GM19351 (cell line): ENCODE data around the gene GATA3.
"Not testable (repeated sequence)": the region's sequence is repeated elsewhere in the genome, so short reads cannot be mapped to it uniquely, and the experiment has no call there.

Experiments
- ATAC-seq: cut with Tn5 transposase; IDR thresholded peaks from one replicate; pipeline ENCODE4 v1.9.1; 2021; ENCODE audit warnings: mild to moderate bottlenecking, moderate library complexity; ENCODE audit not compliant: unreplicated experiment

Gene GATA3

DNA sequence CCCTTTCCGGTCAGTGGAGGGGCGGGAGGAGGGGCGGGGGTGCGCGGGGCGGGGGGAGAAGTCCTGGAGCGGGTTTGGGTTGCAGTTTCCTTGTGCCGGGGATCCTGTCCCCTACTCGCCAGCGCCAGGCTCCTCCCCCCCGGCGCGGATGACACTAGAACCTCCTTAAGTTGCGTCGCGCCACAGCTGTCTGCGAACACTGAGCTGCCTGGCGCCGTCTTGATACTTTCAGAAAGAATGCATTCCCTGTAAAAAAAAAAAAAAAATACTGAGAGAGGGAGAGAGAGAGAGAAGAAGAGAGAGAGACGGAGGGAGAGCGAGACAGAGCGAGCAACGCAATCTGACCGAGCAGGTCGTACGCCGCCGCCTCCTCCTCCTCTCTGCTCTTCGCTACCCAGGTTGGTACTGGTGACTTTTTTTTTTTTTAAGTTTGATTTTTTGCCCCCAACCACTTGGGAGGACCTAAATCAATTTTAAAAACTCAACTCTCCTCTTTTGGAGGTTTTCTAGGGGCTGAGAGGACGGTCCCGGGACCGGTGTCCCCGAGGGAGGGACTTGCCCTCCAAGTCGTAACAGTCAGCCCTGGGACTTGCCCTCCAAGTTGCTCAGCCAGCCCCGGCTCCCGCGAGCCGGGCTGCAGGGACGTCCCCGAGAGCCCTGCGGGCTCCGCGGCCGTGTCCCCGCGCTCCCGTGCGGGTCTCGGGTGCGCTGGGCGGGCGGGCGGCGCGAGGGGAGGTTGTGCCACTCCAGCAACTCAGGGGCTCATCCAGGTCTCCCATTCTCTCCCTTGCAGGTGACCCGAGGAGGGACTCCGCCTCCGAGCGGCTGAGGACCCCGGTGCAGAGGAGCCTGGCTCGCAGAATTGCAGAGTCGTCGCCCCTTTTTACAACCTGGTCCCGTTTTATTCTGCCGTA lies at the start of gene GATA3:
GATA3 (plus strand) TSS at position 195 of the 914 bp plus-strand sequence. CDS start 968 bp downstream, outside the sequence.
- peak; percentile 32 for ATAC-seq

DNA sequence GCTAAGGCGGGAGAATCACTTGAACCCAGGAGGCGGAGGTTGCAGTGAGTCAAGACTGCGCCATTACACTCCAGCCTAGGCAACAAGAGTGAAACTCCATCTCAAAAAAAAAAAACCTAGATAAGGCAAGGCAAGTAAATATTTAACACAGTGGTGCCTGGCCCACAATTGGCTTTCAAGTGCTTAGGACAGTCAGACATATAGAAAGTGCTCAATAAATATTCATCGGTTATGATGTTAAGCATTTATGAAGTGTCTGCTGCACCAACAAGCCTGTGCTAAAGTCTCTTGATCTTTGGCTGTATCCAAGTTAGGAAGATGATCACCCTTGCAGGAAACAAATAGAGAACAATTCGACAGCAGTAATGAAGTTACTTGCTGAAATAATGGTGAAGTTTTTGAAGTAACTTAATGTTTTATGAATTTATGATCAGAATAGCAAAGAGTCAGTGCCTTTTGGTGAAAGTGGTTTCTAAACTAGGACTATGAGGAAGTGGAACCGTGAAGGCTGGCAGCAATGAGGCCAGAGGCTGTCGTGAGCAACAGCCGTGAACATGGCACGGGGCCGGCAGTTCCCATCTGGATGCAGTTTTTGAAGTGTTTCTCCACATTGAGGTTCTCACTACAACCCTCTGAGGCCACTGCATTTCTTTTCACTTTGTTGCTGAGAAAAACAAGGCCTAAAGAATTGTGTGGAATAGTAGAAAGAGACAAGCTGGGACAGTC lies 48.1 kb upstream of the GATA3 start:
- peak; percentile 68 for ATAC-seq

DNA sequence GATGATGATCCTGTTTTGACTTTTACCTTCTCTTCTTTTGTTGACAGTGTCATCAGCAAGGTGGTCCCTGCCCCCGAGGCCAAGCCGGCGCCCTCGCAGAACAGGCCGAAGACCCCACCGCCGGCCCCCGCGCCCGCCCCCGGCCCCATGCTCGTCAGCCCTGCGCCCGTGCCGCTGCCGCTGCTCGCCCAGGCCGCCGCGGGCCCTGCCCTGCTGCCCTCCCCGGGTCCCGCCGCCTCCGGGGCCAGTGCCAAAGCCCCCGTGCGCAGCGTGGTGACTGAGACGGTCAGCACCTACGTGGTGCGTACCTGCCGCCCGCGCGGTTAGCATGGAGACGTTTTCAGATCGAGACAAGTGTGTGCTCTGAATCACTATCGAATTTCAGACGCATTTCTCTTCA lies 45.5 kb upstream of the GATA3 start:
- ATAC-seq = no peak

DNA sequence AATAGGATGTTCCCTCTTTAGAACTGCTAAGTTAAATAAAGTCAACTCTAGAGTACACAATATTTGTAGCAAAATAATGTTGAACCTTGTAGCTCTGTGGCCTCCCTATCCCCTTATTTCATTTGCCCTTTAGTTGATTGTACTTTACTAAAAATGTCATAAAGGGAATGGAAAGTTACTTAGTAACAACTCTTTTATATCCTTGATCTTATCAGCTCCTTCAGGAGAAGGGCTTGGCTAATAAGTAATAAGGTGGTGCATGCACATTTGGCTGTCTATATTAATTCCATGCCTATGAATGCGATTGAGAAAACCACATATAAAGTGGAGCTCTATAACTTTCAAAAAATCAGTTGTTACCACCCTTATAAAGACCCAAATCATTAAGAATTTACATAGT lies 41.5 kb upstream of the GATA3 start:
- ATAC-seq = no peak

DNA sequence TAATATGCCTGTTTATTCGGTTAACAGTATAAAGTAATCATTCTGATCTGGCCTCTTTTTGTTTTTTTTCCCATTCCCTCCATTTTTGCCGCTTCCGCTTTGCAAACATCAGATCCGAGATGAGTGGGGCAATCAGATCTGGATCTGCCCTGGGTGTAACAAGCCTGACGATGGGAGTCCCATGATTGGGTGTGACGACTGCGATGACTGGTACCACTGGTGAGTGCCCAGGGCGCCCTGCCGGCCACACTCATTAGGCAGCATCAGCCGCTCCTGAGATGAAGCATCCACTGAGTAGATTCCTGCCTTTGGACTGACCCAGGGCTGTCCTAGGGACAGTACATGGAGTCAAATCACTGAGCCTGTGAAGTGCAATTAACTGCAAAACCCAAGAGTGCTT lies 40.9 kb upstream of the GATA3 start:
- ATAC-seq = no peak

DNA sequence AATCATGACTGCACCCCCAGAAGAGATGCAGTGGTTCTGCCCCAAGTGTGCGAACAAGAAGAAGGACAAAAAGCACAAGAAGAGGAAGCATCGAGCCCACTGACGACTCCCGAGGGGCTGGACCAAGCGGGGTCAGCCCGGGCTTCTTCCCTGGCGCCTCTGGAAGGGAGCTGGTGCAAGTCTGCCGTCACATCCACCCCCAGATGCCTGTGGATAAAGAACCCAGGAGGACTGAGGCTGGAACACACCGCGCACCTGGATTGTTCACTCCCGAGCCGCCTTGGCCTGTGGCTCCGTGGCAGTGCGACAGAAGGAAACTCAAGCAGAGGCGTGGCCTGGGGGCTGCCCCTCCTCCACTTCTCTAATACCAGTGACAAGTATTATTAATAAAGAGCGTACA lies 39.8 kb upstream of the GATA3 start:
- no peak for ATAC-seq

DNA sequence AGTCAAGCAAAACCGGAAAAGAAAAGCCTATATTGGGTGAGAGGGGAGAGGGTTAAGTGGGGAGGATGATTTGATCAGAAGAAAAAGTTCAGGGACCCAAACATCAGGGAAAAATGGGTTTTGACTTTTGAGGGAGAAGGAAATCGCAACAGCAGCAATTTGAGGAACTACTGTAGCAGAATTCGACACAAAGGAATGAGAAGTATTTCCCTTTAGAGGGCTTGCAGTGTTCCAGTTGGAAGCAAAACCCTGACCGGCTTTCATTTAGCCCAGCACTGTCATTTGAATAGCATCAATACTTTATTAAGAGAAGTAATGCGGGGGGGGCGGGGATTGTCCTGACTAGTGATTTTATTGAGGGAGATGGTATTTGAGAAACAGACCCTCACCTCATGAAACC lies 37.2 kb upstream of the GATA3 start:
- no peak for ATAC-seq

DNA sequence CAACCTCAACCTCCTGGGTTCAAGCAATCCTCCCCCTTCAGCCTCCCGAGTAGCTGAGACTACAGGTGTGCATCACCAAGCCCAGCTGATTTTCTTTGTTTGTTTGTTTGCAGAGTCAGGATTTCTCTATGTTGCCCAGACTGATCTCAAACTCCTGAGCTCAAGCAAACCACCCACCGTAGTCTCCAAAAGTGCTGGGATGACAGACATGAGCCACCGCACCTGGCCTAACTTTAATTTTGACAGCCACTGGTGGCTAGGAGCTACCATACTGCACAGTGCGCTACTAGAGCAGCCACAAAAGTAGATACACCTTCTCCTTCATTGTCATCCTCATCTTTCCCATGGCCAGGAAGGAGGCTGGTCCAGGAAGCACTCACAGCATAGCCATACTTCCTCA lies 31.2 kb upstream of the GATA3 start:
- ATAC-seq = no peak

DNA sequence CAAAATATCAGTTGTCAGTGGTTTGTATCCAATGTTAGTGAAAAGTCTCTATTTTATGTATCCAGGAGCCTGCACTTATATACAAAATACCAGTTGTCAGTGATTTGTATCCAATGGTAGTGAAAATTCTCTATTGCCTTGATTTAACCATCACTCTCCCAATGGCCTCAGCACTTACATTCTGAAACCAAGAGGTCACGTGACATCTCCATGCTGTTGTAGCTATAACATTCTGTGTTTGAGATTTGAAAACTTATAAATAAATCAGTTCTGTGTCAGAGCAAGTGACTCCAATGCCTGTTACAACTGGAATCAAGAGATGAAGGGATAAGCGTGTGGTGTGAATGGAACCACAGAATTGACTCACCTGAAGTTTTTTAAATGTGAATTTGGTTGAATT lies 30.6 kb upstream of the GATA3 start:
- ATAC-seq = no peak

DNA sequence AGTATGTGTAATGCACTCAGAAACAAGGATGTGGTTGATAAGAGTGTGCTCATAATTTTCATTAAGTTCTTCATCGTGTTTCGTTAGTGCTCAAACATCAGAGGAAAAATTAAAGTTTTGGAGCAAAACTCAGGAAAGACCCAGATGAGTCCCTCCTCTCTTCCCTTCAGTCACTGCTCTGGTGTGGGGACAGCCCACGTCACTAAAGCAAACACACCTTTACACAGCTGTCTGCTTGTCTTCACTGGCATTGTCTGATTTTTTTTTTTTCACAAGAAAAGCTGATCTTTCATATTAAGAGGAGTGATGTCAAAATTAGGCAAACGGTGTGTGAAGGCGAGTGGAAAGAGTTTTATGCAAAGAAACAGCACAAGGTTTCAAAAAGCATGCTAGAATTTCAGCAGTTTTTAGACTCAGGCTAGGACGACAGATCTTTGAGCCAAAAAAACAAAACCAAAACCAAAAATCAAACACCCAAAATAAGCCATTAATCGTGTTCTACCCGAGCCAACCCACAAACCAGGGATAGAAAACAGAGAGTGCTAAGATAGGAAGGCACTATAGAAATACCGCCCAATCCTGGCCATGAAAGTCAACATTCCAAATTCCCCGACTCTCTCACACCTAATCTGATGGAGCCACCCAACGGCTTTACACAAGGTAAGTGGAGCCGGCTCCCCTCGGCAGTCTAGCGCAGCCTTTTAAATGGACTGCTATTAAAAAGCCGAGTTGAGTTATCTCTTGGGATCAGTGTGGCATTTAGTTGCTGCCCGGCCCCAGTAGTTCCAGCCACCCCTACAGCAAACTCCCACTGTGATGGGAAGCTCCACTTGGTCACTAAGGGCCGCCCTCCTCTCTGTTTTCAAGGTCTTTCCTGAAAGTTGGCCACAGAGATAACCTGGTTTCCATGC lies 27.9 kb upstream of the GATA3 start:
- ATAC-seq = peak; percentile 46

DNA sequence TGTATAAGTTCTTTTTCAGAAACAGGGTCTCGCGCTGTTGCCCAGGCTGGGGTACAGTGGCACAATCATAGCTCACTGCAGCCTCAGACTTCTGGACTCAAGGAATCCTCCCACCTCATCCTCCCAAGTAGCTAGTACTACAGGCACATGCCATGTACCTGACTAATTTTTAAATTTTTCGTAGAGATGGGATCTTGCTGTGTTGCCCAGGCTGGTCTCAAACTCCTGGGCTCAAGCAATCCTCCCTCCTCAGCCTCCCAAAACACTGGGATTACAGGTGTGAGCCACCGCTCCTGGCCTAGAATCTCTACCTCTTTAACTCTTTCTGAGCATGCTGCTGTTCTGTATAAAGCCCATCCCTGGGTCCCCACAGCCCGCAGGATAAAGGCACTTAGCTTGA lies 23.3 kb upstream of the GATA3 start:
- not testable (repeated sequence) for ATAC-seq

DNA sequence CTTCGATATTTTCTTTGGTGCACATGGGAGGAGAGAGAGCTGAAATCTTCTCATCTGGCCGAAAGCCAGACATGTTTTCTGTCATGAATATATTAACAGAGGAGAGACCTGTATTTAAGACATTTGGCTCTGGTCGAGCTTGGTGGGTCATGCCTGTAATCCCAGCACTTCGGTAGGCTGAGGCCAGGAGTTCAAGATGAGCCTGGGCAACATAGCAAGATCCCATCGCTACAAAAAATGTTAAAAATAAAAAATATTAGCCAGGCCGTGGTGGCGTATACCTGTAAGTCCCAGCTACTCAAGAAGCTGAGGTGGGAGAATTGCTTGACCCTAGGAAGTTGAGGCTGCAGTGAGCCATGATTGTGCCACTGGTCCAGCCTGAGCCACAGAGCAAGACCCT lies 21.9 kb upstream of the GATA3 start:
- no peak for ATAC-seq

DNA sequence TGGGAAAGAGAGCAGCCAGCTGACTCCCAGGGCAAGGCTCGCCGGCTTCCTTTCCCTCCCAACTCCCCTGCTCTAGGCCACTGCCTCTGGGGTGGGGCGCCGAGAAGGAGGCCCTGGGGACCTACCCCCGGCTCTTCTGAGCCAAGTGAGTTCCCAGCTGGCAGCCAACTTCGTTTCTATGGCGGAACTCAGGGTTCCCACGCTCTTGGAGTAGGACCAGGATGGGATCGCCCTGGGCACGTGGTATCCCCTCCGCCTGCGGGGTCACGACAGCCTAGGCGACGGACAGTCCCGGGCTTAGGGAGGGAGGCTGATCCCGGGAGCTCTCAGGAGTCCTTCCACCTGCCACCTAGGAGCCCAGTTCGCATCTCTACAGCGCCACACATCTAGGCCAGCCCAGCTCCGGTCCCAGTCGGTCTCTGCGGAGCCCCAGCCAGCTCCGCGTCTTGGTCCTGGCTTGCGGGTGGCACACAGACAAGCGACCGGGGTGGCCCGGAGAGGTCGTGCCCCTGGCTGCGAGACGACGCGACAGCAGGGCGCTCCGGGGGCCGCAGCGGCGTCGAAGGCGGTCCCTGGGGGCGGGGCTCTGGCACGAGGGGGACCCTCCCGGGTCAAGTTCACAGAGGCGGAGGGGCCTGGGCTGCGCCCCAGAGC lies 20.5 kb upstream of the GATA3 start:
- ATAC-seq = no peak

DNA sequence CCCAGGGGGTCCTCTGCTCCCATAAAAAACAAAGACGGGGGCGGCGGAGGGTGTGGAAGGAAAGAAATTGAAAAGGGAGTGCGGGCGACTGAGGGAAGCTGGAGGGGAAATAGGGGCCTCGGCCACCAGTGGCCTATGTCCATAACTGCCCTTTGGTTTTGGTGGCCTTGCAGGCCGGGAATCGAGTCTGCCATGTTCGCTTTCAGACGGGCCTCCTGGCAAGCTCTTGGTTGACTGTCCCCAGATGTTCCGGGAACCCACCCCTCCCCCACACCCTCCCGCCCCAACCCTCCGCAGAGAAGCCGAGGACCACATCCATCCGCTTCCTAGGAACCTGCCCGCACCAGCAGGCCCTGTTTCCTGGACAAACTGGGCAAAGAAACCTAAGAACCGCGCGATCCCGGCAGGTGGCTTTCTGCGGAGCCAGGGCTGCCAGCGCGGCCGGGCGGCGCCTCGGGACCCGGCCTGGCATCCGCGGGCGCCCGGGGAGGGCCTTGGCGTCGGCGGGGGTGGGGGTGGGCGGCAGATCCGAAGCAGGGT lies 20.0 kb upstream of the GATA3 start:
- ATAC-seq = no peak

DNA sequence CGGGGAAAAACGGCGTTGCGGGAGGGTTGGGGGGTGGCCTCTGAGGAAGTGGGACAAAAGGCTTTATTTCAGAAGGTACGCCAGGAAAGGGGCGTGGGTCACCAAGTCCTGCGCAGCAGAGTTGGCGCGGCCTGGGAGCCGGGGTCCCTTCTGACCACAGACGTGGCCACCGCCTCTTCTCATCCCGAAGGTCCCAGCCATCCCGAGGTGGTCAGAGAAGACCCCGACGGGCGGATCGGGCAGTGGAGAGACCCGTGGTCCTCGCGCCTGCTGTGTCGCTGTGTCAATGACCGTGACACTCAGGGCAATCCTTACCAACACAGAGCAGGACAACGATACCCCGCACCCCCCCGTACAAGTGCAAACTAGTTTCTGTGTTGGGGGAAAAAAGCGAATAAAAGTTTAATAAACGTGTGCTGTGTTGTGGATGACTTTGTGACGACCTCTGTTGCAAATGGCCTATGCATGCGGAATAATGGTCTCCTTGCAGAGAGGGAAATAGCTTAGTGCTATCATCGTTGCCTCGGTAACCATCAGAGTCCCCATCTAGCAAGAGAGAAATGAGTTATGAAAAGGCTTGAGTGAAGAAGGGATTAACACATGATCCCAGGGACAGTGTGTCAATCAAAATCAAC lies 19.4 kb upstream of the GATA3 start:
- ATAC-seq = no peak

DNA sequence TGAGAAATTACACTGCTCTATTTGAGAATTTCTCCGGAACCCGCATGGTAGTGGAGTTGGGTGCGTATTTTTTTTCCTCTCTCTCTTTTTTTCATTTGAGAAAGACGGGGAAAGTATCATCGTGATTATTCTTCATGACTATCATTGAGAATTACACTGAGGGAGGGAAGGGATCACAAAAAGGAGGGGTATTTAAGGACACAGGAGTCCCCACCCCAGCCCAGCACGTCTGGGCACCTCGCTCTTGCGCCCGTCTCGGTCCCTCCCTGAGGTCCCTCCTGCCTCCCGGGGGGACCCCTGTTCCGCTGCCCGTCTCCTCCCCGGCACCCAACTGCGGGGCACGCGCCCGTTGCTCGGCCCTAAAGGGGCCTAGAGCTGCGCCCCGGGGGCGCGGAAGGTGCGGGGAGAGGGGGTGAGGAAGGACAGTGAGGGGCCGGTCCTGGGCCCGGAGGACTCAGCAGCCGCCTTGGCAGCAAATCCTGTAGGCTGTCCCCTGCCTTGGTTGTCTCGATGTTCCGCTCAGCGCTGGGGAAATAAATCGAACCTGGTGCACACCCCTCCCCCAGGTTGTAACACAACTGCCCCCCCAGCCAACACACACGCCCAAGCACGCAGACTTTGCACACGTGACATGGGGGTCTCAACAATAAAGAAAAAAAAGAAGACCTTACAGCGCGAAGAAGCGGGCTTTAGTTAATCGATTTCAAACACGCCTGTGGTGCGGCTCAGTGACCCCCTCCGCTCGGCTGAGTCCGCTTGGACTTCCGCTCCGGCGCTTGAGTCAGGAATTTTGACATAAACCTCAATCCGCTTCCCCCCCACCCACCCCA lies 18.6 kb upstream of the GATA3 start:
- no peak for ATAC-seq

DNA sequence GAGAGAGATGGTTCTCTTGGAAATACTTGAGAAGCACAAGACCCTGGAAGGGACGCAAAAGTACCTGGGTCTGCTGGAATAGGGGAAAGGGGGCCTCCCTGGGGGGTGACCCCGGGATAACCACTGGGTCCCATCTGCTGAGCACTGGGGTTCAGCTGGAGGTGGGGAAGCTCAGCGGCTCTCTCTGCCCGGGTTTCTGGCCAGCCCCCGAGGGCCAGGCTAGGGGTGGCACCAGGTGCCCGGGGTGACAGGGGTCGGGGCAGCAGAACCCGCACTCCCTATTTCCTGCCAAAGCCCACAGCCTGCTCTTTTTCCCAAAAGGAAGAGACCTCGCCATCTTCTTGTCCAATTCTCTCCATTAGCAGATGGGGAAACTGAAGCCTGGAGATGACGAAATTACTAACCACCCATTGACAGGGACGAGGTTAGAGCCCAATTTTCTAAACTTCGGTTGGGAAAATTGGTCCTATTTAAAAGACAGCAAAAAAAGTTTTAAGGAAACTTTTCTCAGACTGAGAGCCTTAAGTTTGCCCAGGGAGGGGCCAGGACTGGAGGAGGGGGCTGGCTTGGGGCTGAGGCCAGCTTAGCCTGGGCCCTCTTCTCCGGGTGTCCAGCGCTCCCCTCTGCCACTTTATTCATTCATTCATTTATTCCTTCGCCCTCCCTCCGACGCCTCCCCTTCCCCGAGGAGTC lies 17.8 kb upstream of the GATA3 start:
- ATAC-seq = no peak

DNA sequence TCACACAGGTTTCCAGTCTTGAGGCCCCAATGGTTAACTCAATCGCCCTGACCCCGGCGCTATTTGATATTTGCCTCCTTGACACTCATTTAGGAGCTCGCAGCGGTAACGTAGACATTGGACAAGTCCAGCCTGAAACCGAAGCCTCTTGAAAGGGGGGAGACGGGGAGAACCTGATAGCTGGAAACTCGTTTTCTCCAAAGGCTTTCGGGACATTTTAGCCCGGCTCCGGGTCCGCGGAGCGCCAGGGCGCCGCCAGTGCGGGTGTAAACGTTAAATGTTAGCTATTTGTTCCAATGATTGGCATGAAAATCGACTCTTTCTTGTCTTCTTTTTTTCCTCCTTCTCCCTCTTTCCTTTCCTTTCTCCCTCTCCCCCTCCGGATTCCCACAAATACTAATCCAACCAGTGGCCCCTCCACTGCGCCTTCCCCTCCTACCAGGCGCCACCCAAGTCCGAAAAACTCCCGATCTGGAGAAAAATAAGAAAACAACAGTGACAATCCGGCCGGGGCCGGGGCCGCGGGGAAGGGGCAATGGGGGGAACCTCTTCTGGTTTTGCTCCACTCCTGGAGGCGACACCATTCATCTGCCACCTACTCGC lies 17.2 kb upstream of the GATA3 start:
- no peak for ATAC-seq
